ENCODE results near the gene ORAI3. TPM values are rescaled to one million over a fixed set of nuclear protein-coding genes. Genes with fewer than 3 reads are reported as not detected.

Gene ORAI3
- total RNA-seq, 1 experiment from 2014 or later: 10.8 TPM

GRCh38 chr16:30925632-30925987 is 23.3 kb upstream of the ORAI3 start (continued):
- TF ChIP-seq ZNF532 (CRISPR knock-in tag; IDR thresholded peaks at IDR 0.05; ENCODE audit: borderline replicate concordance) (no peak), ATF3 (CRISPR knock-in tag; conservative IDR thresholded peaks at IDR 0.05) (no peak), ATF2 (CRISPR knock-in tag; IDR thresholded peaks at IDR 0.05; ENCODE audit: borderline replicate concordance, low read depth) (no peak)

- ChIA-PET POLR2A (interaction anchor here (1.0 kb wide), 1 partner anchor 22 kb away, joined by 3 read pairs; no protein-coding TSS in a partner anchor), CTCF (interaction anchor here (1.3 to 6.5 kb wide), 2 partner anchors 15 to 21 kb away, joined by 3 to 79 read pairs; no protein-coding TSS in a partner anchor)
- DNase-seq (ENCODE audit: low spot score): no peak
These were observed 22.7 kb upstream of the ORAI3 start for GRCh38 chr16:30925995-30926811.

More at GRCh38 chr16:30925995-30926811, 22.7 kb upstream of the ORAI3 start:
- TF ChIP-seq ZNF317 (CRISPR knock-in tag; IDR thresholded peaks at IDR 0.05; ENCODE audit: borderline replicate concordance, low read depth) (no peak), MXD4 (CRISPR knock-in tag; IDR thresholded peaks at IDR 0.05; ENCODE audit: borderline replicate concordance) (no peak), JAZF1 (CRISPR knock-in tag; IDR thresholded peaks at IDR 0.05) (no peak), OVOL2 (CRISPR knock-in tag; IDR thresholded peaks at IDR 0.05; ENCODE audit: borderline replicate concordance) (no peak), NFATC4 (CRISPR knock-in tag; IDR thresholded peaks at IDR 0.05) (no peak), NFYB (CRISPR knock-in tag; conservative IDR thresholded peaks at IDR 0.05; ENCODE audit: low read depth) (no peak), PRDM15 (CRISPR knock-in tag; IDR thresholded peaks at IDR 0.05) (no peak), FOXK1 (CRISPR knock-in tag; IDR thresholded peaks at IDR 0.05) (no peak), PREB (CRISPR knock-in tag; IDR thresholded peaks at IDR 0.05; ENCODE audit: borderline replicate concordance) (no peak), IRF1 (CRISPR knock-in tag; IDR thresholded peaks at IDR 0.05) (no peak)
- Mint-ChIP-seq H3K36me3 (peaks cover 19% of the 10 kb centered on the region), H3K27me3 (ENCODE audit: low read depth) (no peaks in the 10 kb centered on the region; the same call in 1 of the 2 replicates), H3K4me3 (peak overlapping the region; percentile 45), H3K4me1 (peaks cover 20% of the 10 kb centered on the region), H3K27ac (peak overlapping the region; percentile 82; the same call in 1 of the 2 replicates), H3K9me3 (no peaks in the 10 kb centered on the region)
- ATAC-seq: no peak

Measured in WTC11 (cell line).